ENCODE measurements around the gene SLC35F5. TPM values are rescaled to one million over a fixed set of nuclear protein-coding genes. Genes with fewer than 3 reads are reported as not detected.

The SLC35F5 gene
- total RNA-seq, 1 experiment from 2014 or later: 14.3 TPM

GRCh38 chr2:113675875-113676274 lies 80.6 kb downstream of the SLC35F5 start:
- Histone ChIP-seq H3K27ac (ENCODE audit: low read depth, low read length) (no peak overlapping the region), H3K4me2 (ENCODE audit: low read length) (no peak overlapping the region), H4K20me1 (ENCODE audit: insufficient read depth) (no peaks in the 10 kb centered on the region), H3K4me1 (ENCODE audit: control insufficient read depth in 1 of 2, insufficient read depth in 2 of 2, low read length in 2 of 2) (no peaks in the 10 kb centered on the region), H3K9me2 (ENCODE audit: insufficient read depth) (no peaks in the 10 kb centered on the region), H3K4me3 (replicated peaks in 1 of 2; ENCODE audit: low read depth in 1 of 2, low read length in 2 of 2) (no peak overlapping the region), H3K9me3 (ENCODE audit: control insufficient read depth in 1 of 2, insufficient read depth in 1 of 2, low read depth in 1 of 2, low read length in 2 of 2) (no peaks in the 10 kb centered on the region), H3K36me3 (ENCODE audit: control insufficient read depth in 1 of 2, insufficient read depth in 2 of 2, low read length in 2 of 2) (no peaks in the 10 kb centered on the region), H3K27me3 (ENCODE audit: insufficient read depth, low read length) (no peaks in the 10 kb centered on the region), H2AFZ (ENCODE audit: low read depth, low read length, poor library complexity, severe bottlenecking) (no peak overlapping the region), H3K79me2 (ENCODE audit: insufficient read depth, low read length) (no peaks in the 10 kb centered on the region), H3K9ac (ENCODE audit: low read length) (no peak overlapping the region)
- ChIA-PET POLR2A (no interaction called here), CTCF (no interaction called here), RAD21 (ENCODE audit: low non-redundant PET in 1 of 2, low total read pairs in 2 of 2, uncharacterized antibody in 2 of 2, unreplicated experiment in 2 of 2) (no interaction called here)
- ATAC-seq (no peak), DNase-seq (ENCODE audit: low read depth, low spot score) (no peak)
- intact Hi-C loops (cut with micrococcal nuclease): no loop called here
- BruUV-seq (replicated peaks): no TSS peak
- no peak for TF ChIP-seq ZBTB33 (IDR thresholded peaks at IDR 0.05; ENCODE audit: extremely low read depth, insufficient replicate concordance, low read length)
- TF ChIP-seq EZH2 (IDR thresholded peaks at IDR 0.05): no peak
- TF ChIP-seq SRF (IDR thresholded peaks at IDR 0.05; ENCODE audit: low read depth): no peak
- TF ChIP-seq ZNF274 (IDR thresholded peaks at IDR 0.05; ENCODE audit: low read depth, low read length): no peak
- no peak for TF ChIP-seq CBX3 (IDR thresholded peaks at IDR 0.05; ENCODE audit: low read depth)
- no peak for TF ChIP-seq SP1 (IDR thresholded peaks at IDR 0.05; ENCODE audit: low read depth)
- no peak for TF ChIP-seq ELF1 (IDR thresholded peaks at IDR 0.05; ENCODE audit: borderline replicate concordance, low read depth)
- TF ChIP-seq POLR2AphosphoS5 (IDR thresholded peaks at IDR 0.05; ENCODE audit: low read depth, low read length): no peak
- TF ChIP-seq YY1 (IDR thresholded peaks at IDR 0.05; ENCODE audit: extremely low read depth, insufficient replicate concordance, low read depth, low read length): no peak
- TF ChIP-seq FOSL1 (IDR thresholded peaks at IDR 0.05; ENCODE audit: low read depth): no peak
- no peak for TF ChIP-seq TCF7L2 (IDR thresholded peaks at IDR 0.05; ENCODE audit: borderline replicate concordance, extremely low read depth, insufficient read depth, insufficient read length)
